ENCODE results near the gene CCDC146. TPM values are rescaled to one million over a fixed set of nuclear protein-coding genes. Genes with fewer than 3 reads are reported as not detected.

CCDC146 gene
- total and polyA plus RNA-seq, 2 of the 13 experiments (the other 11 are each of a cell fraction or from before 2014, with no cell fraction given): 2.4 to 4.1 TPM

GRCh38 chr7:77331938-77332695, 209.7 kb downstream of the CCDC146 start (continued):
- TF ChIP-seq ZNF512 (CRISPR knock-in tag; IDR thresholded peaks at IDR 0.05) (no peak), AHR (CRISPR knock-in tag; IDR thresholded peaks at IDR 0.05) (no peak), TEF (CRISPR knock-in tag; IDR thresholded peaks at IDR 0.05) (no peak), ZBTB14 (CRISPR knock-in tag; IDR thresholded peaks at IDR 0.05) (no peak), ZNF230 (CRISPR knock-in tag; IDR thresholded peaks at IDR 0.05) (no peak), ZBTB8A (CRISPR knock-in tag; IDR thresholded peaks at IDR 0.05; ENCODE audit: borderline replicate concordance, low read depth) (no peak), ZBTB25 (CRISPR knock-in tag; IDR thresholded peaks at IDR 0.05) (no peak), RELA (CRISPR knock-in tag; IDR thresholded peaks at IDR 0.05) (no peak), LCORL (IDR thresholded peaks at IDR 0.05) (no peak), LCORL (CRISPR knock-in tag; IDR thresholded peaks at IDR 0.05) (peak; percentile 24; the same call in 1 of the 2 replicates), SP5 (CRISPR knock-in tag; IDR thresholded peaks at IDR 0.05; ENCODE audit: borderline replicate concordance, low read depth) (peak; percentile 40; the same call in 1 of the 2 replicates), CTCF (CRISPR knock-in tag; IDR thresholded peaks at IDR 0.05) (peak; percentile 84), LBX2 (CRISPR knock-in tag; IDR thresholded peaks at IDR 0.05; ENCODE audit: borderline replicate concordance) (no peak), ZNF383 (CRISPR knock-in tag; IDR thresholded peaks at IDR 0.05; ENCODE audit: borderline replicate concordance) (no peak), MED8 (CRISPR knock-in tag; IDR thresholded peaks at IDR 0.05; ENCODE audit: insufficient replicate concordance) (no peak), YEATS2 (CRISPR knock-in tag; IDR thresholded peaks at IDR 0.05; ENCODE audit: borderline replicate concordance) (no peak), AKAP8 (CRISPR knock-in tag; IDR thresholded peaks at IDR 0.05) (no peak), ZNF234 (CRISPR knock-in tag; conservative IDR thresholded peaks at IDR 0.05) (no peak), ZBTB3 (CRISPR knock-in tag; IDR thresholded peaks at IDR 0.05; ENCODE audit: borderline replicate concordance, low read depth) (no peak), ZNF563 (CRISPR knock-in tag; IDR thresholded peaks at IDR 0.05) (no peak), SRSF9 (IDR thresholded peaks at IDR 0.05; ENCODE audit: borderline replicate concordance, insufficient read depth, low read depth, low read length, poor library complexity, severe bottlenecking) (no peak), MTF2 (CRISPR knock-in tag; IDR thresholded peaks at IDR 0.05; ENCODE audit: borderline replicate concordance) (no peak)
